Left colon (tissue), 2 donors: Measurements from ENCODE around the gene DACT3. TPM values are rescaled to one million over a fixed set of nuclear protein-coding genes. Genes with fewer than 3 reads are reported as not detected.

Source experiments
- ATAC-seq: fragments of 200-7000 bp; cut with Tn5 transposase; one replicate; pipeline ENCODE4 v1.9.1; 2020; ENCODE audit warnings: mild to moderate bottlenecking, moderate library complexity
- DNase-seq, 2 donors: peaks; one replicate each; pipeline ENCODE4 v3.0.0-alpha.2; 2020
- intact Hi-C, 2 donors: fragments of 100-400 bp; cut with DNase I in 1 of 2; cut with micrococcal nuclease in 1 of 2; formaldehyde crosslinking; loops; one replicate each; pipeline versions ENCODE4 v1.11.2 to v1.14.0; 2022; cut with DNase I, micrococcal nuclease
- total RNA-seq, 2 donors: library from RNA; stranded (reverse); fragmentation: NEBNext Ultra II Directional; extraction: Animal tissue kit (Norgen Biotek cat#: 25700); gene quantifications; one replicate each; pipeline ENCODE4 v1.2.1, GENCODE V29; 2021
- donor health status: DM: no; HTN: no; CAD: no.
- donor health status: DM: yes; HTN: yes; CAD: no.

The DACT3 gene
- total RNA-seq, 2 donors from 2014 or later, result 1.1 to 7.8 TPM

- DNase-seq (no peak), ATAC-seq (no peak)
- intact Hi-C loops, result no loop called here
These were observed 40.7 kb downstream of the DACT3 start for GRCh38 chr19:46620267-46620666.

GRCh38 chr19:46618670-46619231 lies 42.2 kb downstream of the DACT3 start:
- intact Hi-C loops, result loop anchor here (5.0 to 10.0 kb wide), 2 partner anchors 44 to 46 kb away; partner anchors contain the start of gene DACT3 (in 2 of the 2)
- ATAC-seq, result no peak
- DNase-seq, result no peak

GRCh38 chr19:46617601-46618000 lies 43.4 kb downstream of the DACT3 start:
- intact Hi-C loops, result loop anchor here (5.0 to 10.0 kb wide), 2 partner anchors 45 to 47 kb away; partner anchors contain the start of gene DACT3 (in 2 of the 2)
- no peak for ATAC-seq
- no peak for DNase-seq

- intact Hi-C loops, result loop anchor here (5.0 to 10.0 kb wide), 2 partner anchors 46 to 48 kb away; partner anchors contain the start of gene DACT3 (in 2 of the 2)
These were observed 44.2 kb downstream of the DACT3 start for GRCh38 chr19:46616631-46617322.

GRCh38 chr19:46615966-46616365 lies 45.0 kb downstream of the DACT3 start:
- intact Hi-C loops, result loop anchor here (5.0 to 10.0 kb wide), 2 partner anchors 46 to 49 kb away; partner anchors contain the start of gene DACT3 (in 2 of the 2)
- ATAC-seq (no peak), DNase-seq (peak in 1 of 2 donors; percentile 8)

More at GRCh38 chr19:46616631-46617322, 44.2 kb downstream of the DACT3 start:
- peak in 1 of 2 donors; percentile 78 for DNase-seq
- peak; percentile 84 for ATAC-seq

GRCh38 chr19:46614114-46614722 lies 46.8 kb downstream of the DACT3 start:
- DNase-seq (peak; percentile 76 to 90), ATAC-seq (peak; percentile 74)
- intact Hi-C loops, result loop anchor here in 1 of 2 donors (10.0 kb wide), 1 partner anchor 51 kb away; the partner anchor contains the start of gene DACT3

GRCh38 chr19:46613525-46613924 lies 47.5 kb downstream of the DACT3 start:
- intact Hi-C loops, result loop anchor here in 1 of 2 donors (10.0 kb wide), 1 partner anchor 51 kb away; the partner anchor contains the start of gene DACT3
- ATAC-seq (no peak), DNase-seq (no peak)

GRCh38 chr19:46611776-46612175 lies 49.2 kb downstream of the DACT3 start:
- intact Hi-C loops, result loop anchor here in 1 of 2 donors (10.0 kb wide), 1 partner anchor 53 kb away; the partner anchor contains the start of gene DACT3
- no peak for DNase-seq
- peak; percentile 13 for ATAC-seq

GRCh38 chr19:46610851-46611770 lies 49.9 kb downstream of the DACT3 start:
- peak; percentile 5 for ATAC-seq
- DNase-seq, result no peak
- intact Hi-C loops, result loop anchor here in 1 of 2 donors (10.0 kb wide), 1 partner anchor 54 kb away; the partner anchor contains the start of gene DACT3

- intact Hi-C loops, result loop anchor here in 1 of 2 donors (10.0 kb wide), 1 partner anchor 54 kb away; the partner anchor contains the start of gene DACT3
- ATAC-seq, result no peak
- no peak for DNase-seq
These were observed 50.6 kb downstream of the DACT3 start for GRCh38 chr19:46610413-46610775.

GRCh38 chr19:46609511-46610412 lies 51.2 kb downstream of the DACT3 start:
- DNase-seq (no peak), ATAC-seq (no peak)
- intact Hi-C loops, result loop anchor here in 1 of 2 donors (10.0 kb wide), 1 partner anchor 55 kb away; the partner anchor contains the start of gene DACT3

GRCh38 chr19:46608581-46609345 lies 52.2 kb downstream of the DACT3 start:
- no peak for DNase-seq
- no peak for ATAC-seq
- intact Hi-C loops, result no loop called here

- DNase-seq (no peak), ATAC-seq (no peak)
- intact Hi-C loops, result no loop called here
These were observed 52.8 kb downstream of the DACT3 start for GRCh38 chr19:46608178-46608577.

GRCh38 chr19:46607448-46607841 lies 53.5 kb downstream of the DACT3 start:
- intact Hi-C loops, result no loop called here
- no peak for DNase-seq
- no peak for ATAC-seq

- ATAC-seq, result no peak
- no peak for DNase-seq
- intact Hi-C loops, result no loop called here
These were observed 54.1 kb downstream of the DACT3 start for GRCh38 chr19:46606681-46607447.

- intact Hi-C loops, result no loop called here
- DNase-seq, result no peak
These were observed 55.0 kb downstream of the DACT3 start for GRCh38 chr19:46606019-46606418.

More at GRCh38 chr19:46606019-46606418, 55.0 kb downstream of the DACT3 start:
- ATAC-seq, result no peak
